MM.1S (cell line): Measurements from ENCODE around the gene PTHLH.

Source experiments
- DNase-seq: peaks from one replicate; pipeline ENCODE4 v3.0.0-alpha.2; 2015
- H2AFZ ChIP-seq: fragments of 300-600 bp; sonication (generic); 2 replicates; pipeline ENCODE4 v1.6.0; 2016; ENCODE audit warnings: antibody characterized with exemption, low read length
- H3F3A ChIP-seq: fragments of 300-600 bp; sonication (generic); 2 replicates; pipeline ENCODE4 v1.6.1; 2016; ENCODE audit warnings: mild to moderate bottlenecking, antibody characterized with exemption, low read length, moderate library complexity, mixed read lengths; ENCODE audit not compliant: insufficient read depth
- H3K27ac ChIP-seq: fragments of 300-600 bp; sonication (generic); 2 replicates; pipeline ENCODE4 v1.5.1; 2016; ENCODE audit warnings: mild to moderate bottlenecking, low read length
- H3K27me3 ChIP-seq: fragments of 300-600 bp; sonication (generic); replicated peaks from 2 replicates; pipeline ENCODE4 v1.6.0; 2016; ENCODE audit warnings: low read length; ENCODE audit not compliant: insufficient read depth
- H3K36me3 ChIP-seq: fragments of 300-600 bp; sonication (generic); replicated peaks from 2 replicates; pipeline ENCODE4 v1.6.1; 2016; ENCODE audit warnings: mild to moderate bottlenecking, low read length, mixed read lengths; ENCODE audit not compliant: insufficient read depth
- H3K4me1 ChIP-seq: fragments of 300-600 bp; sonication (generic); 2 replicates; pipeline ENCODE4 v1.6.1; 2016; ENCODE audit warnings: low read length, mixed read lengths
- H3K4me2 ChIP-seq: fragments of 300-600 bp; sonication (generic); 2 replicates; pipeline ENCODE4 v1.6.0; 2016; ENCODE audit warnings: low read depth, low read length
- H3K4me3 ChIP-seq: fragments of 300-600 bp; sonication (generic); 2 replicates; pipeline ENCODE4 v1.5.1; 2016; ENCODE audit warnings: low read length, mixed read lengths
- H3K79me2 ChIP-seq: fragments of 300-600 bp; sonication (generic); 2 replicates; pipeline ENCODE4 v1.6.1; 2016; ENCODE audit warnings: mixed run types, low read length, mixed read lengths
- H3K9ac ChIP-seq: fragments of 300-600 bp; sonication (generic); 2 replicates; pipeline ENCODE4 v1.6.1; 2016; ENCODE audit warnings: low read length, mixed read lengths
- H3K9me2 ChIP-seq: fragments of 300-600 bp; sonication (generic); replicated peaks from 2 replicates; pipeline ENCODE4 v1.6.1; 2016; ENCODE audit warnings: mild to moderate bottlenecking, low read length, mixed read lengths; ENCODE audit not compliant: insufficient read depth
- H3K9me3 ChIP-seq: fragments of 300-600 bp; sonication (generic); replicated peaks from 2 replicates; pipeline ENCODE4 v1.6.1; 2016; ENCODE audit warnings: mild to moderate bottlenecking, low read length, mixed read lengths; ENCODE audit not compliant: insufficient read depth
- H4K20me1 ChIP-seq: fragments of 300-600 bp; sonication (generic); 2 replicates; pipeline ENCODE4 v1.6.1; 2016; ENCODE audit warnings: mild to moderate bottlenecking, low read length, moderate library complexity, mixed read lengths; ENCODE audit not compliant: insufficient read depth
- CTCF ChIP-seq: fragments of 300-600 bp; sonication (generic); IDR thresholded peaks from 2 replicates; pipeline ENCODE4 v1.5.1; 2016; ENCODE audit warnings: antibody characterized with exemption, low read length, mixed read lengths
- EZH2 ChIP-seq: fragments of 300-600 bp; sonication (generic); optimal IDR thresholded peaks from 2 replicates; pipeline ENCODE3; 2017; ENCODE audit warnings: low read depth, mild to moderate bottlenecking, antibody characterized with exemption, low read length, mixed read lengths
- EZH2phosphoT487 ChIP-seq: fragments of 300-600 bp; sonication (generic); IDR thresholded peaks from 2 replicates; pipeline ENCODE4 v1.6.1; 2018; ENCODE audit warnings: antibody characterized with exemption, low read length

The PTHLH gene

GRCh38 chr12:27953348-27953747 lies 19.2 kb downstream of the PTHLH start:
- Histone ChIP-seq H3K4me2 (no peak overlapping the region), H3K4me3 (no peak overlapping the region), H3K9me3 (no peaks in the 10 kb centered on the region), H3K4me1 (no peaks in the 10 kb centered on the region), H3K27me3 (no peaks in the 10 kb centered on the region), H2AFZ (no peak overlapping the region), H3K9ac (no peak overlapping the region), H3K36me3 (no peaks in the 10 kb centered on the region), H3K9me2 (no peaks in the 10 kb centered on the region), H3F3A (no peaks in the 10 kb centered on the region), H3K27ac (no peak overlapping the region), H3K79me2 (no peaks in the 10 kb centered on the region), H4K20me1 (no peaks in the 10 kb centered on the region)
- TF ChIP-seq EZH2 (no peak), EZH2phosphoT487 (no peak), CTCF (no peak)
- no peak for DNase-seq

GRCh38 chr12:27952510-27952909 lies 20.0 kb downstream of the PTHLH start:
- Histone ChIP-seq H3F3A (no peaks in the 10 kb centered on the region), H3K4me2 (no peak overlapping the region), H3K27ac (no peak overlapping the region), H3K79me2 (no peaks in the 10 kb centered on the region), H3K4me3 (no peak overlapping the region), H3K4me1 (no peaks in the 10 kb centered on the region), H3K27me3 (no peaks in the 10 kb centered on the region), H3K9me3 (no peaks in the 10 kb centered on the region), H3K9me2 (no peaks in the 10 kb centered on the region), H2AFZ (no peak overlapping the region), H3K36me3 (no peaks in the 10 kb centered on the region), H4K20me1 (no peaks in the 10 kb centered on the region), H3K9ac (no peak overlapping the region)
- DNase-seq = no peak
- TF ChIP-seq EZH2 (no peak), EZH2phosphoT487 (no peak), CTCF (no peak)

- TF ChIP-seq CTCF = no peak
- TF ChIP-seq EZH2 = no peak
- no peak for TF ChIP-seq EZH2phosphoT487
- Histone ChIP-seq H3K4me1 (no peaks in the 10 kb centered on the region), H3K4me2 (no peak overlapping the region), H3K79me2 (no peaks in the 10 kb centered on the region), H3K27me3 (no peaks in the 10 kb centered on the region), H4K20me1 (no peaks in the 10 kb centered on the region), H3F3A (no peaks in the 10 kb centered on the region), H3K36me3 (no peaks in the 10 kb centered on the region), H3K27ac (no peak overlapping the region), H2AFZ (no peak overlapping the region), H3K4me3 (no peak overlapping the region), H3K9ac (no peak overlapping the region), H3K9me2 (no peaks in the 10 kb centered on the region), H3K9me3 (no peaks in the 10 kb centered on the region)
- DNase-seq = no peak
Observed at GRCh38 chr12:27951898-27952297, 20.6 kb downstream of the PTHLH start.
